CD4-positive, alpha-beta T cell treated with Interleukin-21 for 1 hour (primary cell): ENCODE measurements around the gene CXCL11.
"Not testable (repeated sequence)": the region's sequence is repeated elsewhere in the genome, so short reads cannot be mapped to it uniquely, and the experiment has no call there.

ENCODE experiments used
- DNase-seq: peaks from one replicate; pipeline ENCODE4 v3.0.0-alpha.2; 2020

Gene CXCL11

DNA sequence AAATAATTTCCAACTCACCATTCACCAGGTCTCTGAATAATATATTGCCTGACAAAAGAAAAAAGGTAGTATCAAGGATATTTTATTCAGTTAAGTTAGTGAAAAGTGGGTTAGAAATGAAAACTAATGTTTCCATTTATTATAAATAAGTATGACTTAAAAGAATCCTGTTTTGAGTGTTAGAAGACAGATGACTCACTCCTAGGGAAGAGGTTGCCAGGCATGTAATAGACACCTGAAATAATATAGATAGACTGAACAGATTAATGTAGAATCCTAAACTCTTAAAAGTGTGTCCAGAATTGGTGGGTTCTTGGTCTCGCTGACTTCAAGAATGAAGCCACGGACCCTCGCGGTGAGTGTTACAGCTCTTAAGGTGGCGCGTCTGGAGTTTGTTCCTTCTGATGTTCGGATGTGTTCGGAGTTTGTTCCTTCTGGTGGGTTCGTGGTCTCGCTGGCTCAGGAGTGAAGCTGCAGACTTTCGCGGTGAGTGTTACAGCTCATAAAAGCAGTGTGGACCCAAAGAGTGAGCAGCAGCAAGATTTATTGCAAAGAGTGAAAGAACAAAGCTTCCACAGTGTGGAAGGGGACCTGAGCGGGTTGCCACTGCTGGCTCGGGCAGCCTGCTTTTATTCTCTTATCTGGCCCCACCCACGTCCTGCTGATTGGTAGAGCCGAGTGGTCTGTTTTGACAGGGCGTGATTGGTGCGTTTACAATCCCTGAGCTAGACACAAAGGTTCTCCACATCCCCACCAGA is 6.5 kb upstream of the CXCL11 start:
- not testable (repeated sequence) for DNase-seq

DNA sequence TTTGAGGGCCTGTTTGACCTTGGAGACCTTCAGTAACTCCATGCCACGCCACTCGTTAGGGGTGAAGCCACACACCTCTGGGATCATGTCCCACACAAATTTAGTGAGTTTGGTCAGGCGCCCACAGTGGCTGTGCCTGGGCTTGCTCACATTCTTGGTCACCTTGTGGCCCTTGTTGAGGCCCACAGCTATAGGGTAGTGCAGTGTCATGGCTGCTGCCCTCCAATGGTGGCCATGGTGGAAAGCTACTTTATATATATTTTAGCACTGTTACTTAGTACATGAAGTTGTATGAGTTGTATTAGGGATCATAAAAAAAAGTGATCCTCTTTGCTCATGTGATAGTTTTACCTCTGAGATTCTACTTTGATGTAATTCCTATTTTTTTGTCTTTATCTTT is 985 bp upstream of the CXCL11 start:
- DNase-seq: no peak

DNA sequence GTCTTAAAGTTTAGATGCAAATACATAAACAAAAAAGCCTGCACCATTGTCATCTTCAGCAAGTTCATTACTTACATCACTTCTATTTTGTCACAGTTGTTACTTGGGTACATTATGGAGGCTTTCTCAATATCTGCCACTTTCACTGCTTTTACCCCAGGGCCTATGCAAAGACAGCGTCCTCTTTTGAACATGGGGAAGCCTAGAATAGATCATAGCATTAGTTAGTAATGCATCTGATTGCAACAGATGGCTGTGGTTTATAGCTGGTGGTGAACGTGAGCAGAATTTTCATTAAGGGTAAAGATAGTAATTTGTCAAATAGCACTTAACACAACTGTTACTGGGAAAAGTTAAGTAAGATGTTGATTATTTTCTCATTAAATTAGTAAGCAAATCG is 729 bp downstream of the CXCL11 start:
- no peak for DNase-seq

DNA sequence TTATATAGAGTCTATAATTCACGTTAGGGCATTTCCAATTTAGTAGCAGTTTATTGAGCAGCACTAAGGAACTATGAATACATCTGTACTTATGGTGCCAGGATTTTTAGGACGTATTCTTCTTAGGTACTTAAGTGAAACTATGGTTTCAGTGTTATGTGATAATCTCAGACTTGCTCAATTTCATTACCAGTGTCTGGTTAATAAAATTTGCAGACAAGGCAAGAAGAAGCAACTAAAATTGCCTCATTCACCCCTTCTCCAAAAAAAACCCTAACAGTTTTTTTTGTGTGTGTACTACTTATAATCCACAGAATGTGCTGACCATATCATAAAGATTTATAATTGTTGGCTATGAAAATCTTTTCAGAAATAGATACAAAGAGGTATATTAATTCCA is 6.6 kb downstream of the CXCL11 start:
- DNase-seq: no peak

DNA sequence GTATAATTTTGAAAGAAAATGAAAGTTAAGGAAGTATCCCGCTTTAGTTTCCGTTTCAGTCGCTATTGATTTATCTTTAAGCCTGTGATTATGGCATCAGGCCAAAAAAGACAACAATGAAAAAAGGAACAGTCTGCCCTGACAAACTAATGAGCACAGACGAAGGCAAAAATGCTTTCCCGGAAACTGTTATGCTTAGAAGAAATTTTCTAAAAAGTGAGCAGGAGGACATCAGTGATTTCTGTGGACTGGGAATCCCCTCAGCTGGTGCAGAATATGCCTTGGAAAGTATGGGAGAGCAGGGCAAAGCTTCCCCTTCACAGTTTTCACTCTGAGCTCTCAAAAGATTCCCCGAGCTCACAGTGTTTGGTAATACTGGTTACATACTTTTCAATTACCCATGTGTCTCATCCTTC is 7.5 kb downstream of the CXCL11 start:
- peak; percentile 30 for DNase-seq

DNA sequence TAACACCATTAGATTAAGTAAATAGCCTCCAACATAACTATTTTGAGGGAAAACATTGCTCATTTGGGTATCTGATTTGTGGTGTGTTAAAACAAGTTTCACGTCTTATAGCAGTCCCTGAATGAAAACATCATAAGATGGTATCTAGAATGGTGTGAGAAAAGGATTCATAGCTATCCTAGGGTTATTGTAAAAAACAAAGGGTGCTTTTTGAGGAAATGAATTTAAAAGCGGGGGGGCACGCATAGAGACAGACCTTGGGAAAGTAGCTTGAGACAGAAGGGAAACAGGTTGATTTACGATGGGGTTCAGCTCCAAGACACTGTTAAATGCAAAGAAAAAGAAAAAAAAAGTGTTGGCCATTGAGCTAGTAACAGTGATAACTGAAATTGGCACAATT is 11.8 kb downstream of the CXCL11 start:
- no peak for DNase-seq

DNA sequence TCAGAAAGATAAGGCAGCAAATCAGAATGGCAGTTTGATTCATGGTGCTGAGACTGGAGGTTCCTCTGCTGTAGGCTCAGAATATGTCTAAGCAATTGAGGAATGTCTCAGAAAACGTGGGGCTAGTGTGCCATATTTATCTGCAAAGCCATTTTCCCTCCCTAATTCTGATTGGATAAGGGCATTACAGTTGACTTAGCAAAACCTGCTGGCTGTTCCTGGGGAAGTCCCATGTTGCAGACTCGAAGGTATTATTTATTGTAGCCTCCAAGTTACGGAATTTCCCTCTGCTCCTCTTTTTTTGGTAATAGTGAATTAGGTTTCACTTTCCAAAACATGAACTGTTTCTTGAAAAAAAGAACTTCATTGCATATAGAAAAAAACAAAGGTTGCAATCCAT is 12.5 kb downstream of the CXCL11 start, which contains the start of gene CXCL10:
Gene CXCL10 (minus strand): TSS at position 109 of the 400 bp plus-strand sequence. CDS start 66 bp downstream, at position 43.
- DNase-seq: peak; percentile 42

DNA sequence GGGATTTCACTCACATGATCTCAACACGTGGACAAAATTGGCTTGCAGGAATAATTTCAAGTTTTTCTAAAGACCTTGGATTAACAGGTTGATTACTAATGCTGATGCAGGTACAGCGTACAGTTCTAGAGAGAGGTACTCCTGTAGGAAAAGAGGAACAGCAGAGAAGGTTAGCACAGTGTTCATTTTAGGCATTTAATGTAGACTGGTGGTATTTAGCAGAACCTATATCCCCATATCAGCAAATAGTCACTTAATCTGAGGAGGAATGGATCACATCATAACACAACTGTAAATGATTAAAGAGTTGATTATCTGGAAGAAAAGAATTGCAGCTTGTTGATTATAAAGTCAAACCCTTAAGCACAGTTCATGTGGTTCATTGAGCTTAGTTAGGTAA is 13.2 kb downstream of the CXCL11 start:
- DNase-seq: no peak

DNA sequence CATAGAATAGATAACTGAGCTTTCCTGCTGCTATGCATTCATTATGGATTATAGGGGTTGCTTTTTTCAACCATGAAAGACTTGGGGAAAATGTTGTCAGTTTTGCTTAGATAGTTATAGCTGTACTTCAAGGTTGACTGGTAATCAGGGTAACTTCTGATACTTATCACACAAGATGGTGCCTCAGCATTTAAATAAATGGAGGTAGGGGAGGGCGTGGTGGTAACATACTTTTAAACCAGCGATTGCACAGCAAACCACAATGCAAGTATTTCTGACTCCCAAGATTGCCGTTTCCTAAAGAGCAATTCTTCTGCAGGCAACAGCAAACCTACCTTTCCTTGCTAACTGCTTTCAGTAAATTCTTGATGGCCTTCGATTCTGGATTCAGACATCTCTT is 13.8 kb downstream of the CXCL11 start:
- no peak for DNase-seq

DNA sequence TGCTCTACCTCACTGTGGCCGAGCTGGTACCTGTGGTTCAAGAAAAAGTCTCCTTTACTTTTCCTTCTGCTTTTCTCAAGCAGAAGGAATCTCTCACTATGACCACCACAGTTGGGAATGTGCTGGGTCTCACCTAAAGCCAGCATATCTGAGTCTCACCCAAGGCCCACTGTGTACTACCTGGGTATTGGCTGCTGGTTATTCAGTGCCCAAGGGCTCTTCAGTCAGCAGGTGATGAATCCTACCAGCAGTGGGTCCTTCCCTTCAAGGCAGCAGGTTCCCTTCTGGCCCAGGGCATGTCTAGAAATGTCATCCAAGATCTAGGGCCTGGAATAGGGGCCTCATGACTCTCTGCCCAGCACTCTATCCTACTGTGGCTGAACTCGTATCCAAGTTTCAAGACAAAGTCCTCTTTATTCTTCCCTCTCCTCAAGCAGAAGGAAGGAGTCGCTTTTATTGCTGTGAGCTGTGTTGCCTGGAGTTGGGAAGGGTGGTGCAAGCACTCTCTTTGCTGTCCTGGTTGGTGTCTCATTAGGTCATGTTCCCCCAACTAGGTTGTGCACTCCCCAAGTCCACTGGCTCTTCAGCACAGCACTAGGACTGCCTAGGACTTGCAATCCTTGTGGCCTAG is 18.7 kb downstream of the CXCL11 start:
- DNase-seq: no peak

DNA sequence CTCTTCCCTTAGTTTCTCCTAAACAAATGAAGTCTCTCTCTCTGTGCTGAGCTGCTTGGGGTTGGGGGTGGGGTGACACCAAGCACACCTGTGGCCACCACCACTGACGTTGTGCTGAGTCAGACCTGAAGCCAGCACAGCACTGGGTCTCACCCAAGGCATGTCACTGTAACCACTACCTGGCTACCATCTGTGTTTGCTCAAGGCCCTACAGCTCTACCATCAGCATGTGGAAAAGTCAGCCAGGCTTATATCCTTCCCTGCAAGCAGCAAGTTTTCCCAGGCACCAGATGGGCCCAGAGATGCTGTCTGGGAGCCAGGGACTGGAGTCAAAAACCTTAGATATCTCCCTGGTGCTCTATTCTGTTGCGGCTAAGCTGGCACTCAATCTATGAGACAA is 19.5 kb downstream of the CXCL11 start:
- DNase-seq: no peak

DNA sequence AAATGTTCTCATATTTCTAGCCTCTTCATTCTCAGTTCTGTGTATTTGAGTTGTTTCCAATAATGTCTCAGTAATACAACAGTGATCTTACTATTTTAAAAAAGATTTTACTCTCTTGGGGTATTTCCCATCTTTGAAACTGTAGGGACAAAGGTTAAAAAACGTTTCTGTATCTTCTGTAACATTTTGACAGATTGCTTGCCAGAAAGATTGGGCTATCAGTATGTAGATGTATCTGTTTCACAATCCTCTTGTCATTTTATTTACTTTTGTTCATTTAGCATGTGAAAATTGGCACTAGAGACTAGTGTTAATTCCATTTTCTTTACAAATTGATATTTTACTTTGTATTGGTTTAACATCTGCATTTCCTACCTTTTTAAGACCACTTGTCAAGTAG is 22.3 kb downstream of the CXCL11 start:
- no peak for DNase-seq

DNA sequence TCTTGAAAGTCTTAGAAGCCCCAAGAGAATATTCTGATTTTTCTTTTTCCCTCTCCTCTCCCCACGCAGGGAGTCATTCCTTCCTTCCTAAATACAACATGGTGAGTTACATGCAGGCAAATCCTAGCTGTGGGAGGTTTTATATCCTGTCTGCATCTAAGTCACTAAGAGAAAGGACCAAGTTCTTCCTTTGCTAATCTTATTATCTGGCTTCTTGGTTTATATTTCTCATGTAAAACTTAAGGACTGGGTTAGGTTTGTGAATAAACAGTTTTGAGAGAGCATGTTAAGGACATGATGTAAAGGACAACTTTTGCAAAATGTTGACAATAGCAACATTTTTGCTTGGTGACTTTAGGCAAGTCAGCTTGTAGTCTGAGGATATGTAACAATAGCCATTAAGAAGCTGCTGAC is 23.5 kb downstream of the CXCL11 start:
- no peak for DNase-seq

DNA sequence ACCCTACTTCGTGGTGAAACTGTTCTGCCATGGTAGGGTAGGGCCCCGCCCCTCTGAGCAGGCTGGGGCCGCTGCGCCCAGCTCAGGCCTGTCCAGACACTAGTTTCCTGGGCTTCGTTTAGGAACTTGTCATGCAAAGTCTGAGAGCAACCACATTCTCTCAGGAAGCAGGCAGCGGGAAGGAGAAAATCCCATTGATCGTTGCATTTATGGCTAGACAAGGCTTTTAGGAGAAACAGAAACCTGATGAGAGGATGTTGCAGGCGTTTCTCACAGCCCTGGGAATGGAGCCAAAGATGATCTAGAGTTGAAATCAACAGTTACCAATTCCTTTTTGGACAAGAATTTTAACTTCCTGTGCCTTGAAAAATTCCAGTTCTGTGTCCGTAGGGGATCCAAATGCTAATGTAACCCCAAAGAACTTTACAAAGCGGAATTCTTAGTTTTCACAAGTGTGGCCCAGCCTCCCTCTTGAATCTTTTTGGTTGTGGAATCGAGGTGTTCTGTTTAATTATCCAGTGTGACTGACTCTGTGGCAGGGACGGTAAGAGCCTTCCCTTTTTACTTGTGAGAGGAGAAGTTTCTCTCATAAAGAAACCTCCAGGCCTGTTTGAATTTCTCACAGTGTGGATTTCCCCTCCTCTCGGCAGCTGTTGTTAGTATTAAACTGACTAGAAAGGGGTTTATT is 24.0 kb downstream of the CXCL11 start:
- no peak for DNase-seq

DNA sequence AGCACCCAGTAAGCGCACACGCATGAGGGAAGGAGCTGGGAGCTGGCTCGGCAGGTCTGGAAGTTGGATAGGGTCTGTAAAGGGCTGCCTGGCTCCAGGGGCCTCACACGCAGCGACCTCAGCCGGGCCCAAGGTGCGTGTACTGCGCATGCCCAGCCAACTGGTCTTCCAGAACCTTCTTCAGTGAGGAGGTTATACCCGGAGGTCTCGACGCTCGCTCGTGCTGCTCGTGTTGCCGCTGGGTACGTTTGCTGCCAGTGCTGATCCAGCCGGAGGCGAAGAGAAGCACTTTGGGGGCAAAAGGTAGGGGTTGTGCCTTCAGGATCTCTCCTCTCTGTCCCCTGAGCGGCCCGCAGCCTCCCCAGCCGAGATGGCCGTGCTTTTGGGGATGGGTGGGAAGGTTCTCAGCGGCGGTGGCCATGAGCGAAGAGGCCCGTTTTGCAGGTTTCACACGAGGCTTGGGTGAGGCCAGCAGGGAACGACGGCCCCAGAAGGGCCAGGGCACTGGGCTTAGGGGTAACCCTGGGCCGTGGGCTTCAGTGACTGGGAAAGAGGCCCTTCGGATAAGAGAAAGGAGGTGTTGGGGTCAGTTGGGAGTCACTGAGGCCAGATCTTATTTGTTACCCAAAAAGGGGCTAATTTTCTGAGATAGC is 24.7 kb downstream of the CXCL11 start:
- no peak for DNase-seq

DNA sequence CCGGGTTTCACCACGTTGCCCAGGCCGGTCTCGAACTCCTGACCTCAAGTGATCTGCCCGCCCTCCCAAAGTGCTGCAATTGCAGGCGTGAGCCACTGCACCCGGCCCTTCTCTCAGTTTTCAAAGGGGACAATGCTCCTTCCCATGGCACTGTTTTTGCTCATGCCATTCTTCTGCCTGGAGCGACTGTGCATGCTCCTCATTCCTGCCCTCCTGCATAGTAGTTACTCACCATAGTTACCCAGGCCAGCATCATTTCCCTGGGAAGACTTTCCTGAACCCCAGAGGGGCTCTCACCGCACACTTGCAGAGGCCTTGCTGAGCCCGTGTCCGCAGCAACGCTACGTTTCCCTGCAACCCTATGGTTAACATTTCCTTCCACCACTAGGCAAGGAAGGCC is 25.3 kb downstream of the CXCL11 start:
- DNase-seq: no peak

DNA sequence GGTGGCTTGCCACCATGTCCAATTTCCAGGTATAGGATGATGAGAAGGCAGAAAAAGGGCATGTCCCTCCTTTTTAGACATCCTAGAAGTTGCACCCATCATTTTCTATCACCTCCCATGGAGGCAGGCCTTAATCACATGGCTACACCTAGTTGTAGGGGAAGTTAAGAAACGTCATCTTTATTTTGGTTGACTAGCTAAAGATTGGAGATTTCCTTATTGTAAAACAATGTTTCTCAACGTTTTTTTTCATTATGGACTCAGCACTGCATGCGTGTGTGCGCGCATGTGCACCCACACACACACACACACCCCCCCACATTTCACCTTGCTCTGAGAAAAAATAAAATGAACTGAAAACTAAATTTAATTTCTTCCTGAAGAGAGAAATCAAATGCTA is 26.6 kb downstream of the CXCL11 start:
- no peak for DNase-seq

DNA sequence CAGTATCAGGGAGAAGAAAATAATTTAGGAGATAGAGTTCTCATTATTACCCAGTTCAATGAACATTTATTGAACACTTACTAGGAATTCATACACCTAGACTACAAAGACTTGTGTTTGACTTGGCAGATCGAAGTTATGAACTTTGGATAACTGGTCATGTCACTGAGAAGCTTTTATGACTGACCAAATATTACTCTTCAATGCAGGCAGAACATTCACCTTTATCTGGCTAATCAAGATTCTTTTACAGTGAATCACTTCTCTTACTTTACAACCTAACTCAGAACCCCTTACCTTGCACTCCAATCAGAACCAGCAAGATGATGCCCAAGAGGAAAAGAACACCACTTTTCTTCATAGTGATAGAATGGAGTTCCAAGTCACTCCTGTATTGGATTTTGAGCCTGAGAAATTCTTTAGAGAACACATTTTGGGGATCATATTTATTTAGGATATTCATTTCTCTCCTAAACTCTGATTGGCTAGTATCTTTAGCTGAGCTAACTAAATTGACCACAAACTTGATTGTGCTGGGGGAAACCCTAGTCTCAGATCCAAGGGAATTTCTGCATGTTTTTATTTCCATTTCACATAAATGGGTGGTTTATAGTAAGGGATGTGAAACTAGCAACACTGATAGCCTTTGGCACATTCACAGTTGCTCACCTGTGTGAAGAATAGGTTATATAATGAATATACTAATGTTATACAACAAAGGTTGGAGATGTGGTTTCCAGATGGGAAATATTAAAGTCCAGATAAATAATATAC is 28.6 kb downstream of the CXCL11 start, which contains the start of gene CXCL9:
Gene CXCL9 (minus strand): TSS at position 421 of the 774 bp plus-strand sequence. CDS start 60 bp downstream, at position 361.
- DNase-seq: no peak

DNA sequence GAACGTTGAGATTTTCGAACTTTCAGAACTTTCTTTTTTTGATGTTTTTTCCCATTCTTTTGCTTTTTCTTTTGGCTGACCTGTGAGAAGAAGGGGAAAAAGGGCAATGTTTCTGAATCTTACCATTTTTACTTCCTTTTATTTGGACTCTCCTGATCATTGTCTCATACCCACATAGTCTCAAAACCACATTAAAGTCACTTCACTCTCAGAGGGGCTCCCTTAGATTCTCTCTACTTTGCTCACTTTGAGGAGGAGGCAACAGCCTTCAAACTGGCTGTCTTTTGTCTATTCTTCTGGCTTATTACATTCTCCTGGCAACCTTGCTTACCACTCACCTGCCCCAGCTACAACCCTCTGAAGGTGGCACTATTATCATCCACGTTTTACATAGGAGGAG is 32.2 kb downstream of the CXCL11 start:
- DNase-seq: no peak

DNA sequence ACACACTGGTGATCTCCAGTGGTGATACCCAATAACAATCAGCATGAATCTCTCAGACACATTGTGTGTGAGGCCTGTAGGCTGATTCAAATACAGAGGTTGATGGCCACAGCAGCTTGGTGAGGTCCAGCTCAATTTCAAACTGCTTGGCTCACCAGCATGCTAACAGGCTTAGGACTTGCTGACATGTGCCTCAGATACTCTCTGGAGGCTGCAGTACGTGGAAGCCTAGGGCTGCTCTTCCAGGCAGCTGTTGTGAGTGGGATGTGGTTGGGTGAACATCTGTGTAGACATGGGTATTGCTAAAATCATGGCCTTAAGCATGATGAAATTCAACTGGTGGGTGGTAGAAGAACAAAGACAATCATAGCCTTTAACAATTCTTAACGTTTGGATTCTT is 32.8 kb downstream of the CXCL11 start:
- no peak for DNase-seq

DNA sequence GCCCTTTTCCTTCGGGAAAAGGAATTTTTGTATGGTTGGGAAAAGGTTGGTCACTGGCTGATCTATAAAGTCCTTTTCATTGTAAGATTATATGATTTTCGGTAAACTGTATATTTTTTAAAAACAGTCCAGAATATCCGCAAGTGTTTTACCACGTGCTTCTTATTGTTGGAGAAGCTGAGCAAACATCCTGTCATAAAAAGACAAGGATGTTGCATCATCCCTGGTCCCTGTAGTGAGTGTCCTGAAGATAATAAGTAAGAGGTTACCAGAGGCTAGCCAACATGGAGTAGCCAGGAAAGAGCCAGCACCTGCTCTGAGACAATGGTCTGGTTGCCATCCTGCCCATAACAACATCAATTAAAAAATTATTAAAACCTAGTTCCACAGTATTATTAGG is 33.7 kb downstream of the CXCL11 start:
- no peak for DNase-seq

DNA sequence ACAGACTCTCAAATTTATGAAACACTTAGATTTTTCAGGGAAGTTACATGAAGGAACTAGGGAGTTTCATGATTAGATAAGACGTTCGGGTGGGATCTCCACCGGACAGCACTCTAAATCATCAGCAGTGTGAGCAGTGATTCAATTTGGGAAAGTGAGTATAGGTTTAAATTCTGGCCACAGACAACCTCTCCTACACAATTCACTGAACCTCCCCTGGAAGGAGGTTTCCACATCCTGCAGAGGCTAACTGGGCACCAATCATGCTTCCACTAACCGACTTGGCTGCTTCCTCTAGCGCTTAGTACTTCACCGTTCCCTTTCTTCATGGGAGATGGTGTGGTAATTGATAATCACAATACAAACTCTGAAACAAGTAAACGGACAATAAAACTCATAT is 34.2 kb downstream of the CXCL11 start:
- DNase-seq: no peak

DNA sequence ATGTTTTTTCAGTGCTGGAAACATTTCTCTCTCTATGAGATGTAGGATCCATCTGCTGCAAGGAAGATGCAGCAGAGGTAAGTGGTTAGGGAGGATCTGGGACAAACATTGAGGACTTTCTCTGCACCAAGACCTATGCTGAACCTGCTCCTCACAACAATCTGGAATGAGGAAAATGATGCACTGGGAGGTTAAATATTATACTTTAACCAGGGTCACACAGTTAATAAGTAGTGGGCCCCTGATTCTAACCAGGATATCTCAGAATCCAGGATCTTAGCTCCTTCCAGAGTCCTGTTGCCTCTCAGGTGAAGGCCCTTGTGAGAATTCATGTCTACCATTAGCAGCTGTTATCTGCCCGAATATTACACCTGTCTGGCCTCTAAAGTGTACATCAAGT is 35.6 kb downstream of the CXCL11 start:
- no peak for DNase-seq
